Endothelial cell of umbilical vein (primary cell): ENCODE measurements around the gene ETV3.

Experiments used
- CTCF ChIP-seq, 2 donors: IDR thresholded peaks; 1 replicate in 1 of 2; 2 replicates in 1 of 2; pipeline ENCODE4 v1.5.1; 2011; ENCODE audit warnings: low read length in 2 of 2, mild to moderate bottlenecking in 2 of 2, moderate library complexity in 2 of 2, control low read depth in 1 of 2, inconsistent platforms in 1 of 2, low read depth in 1 of 2; ENCODE audit not compliant: insufficient read depth in 1 of 2; ENCODE audit errors: extremely low read depth in 1 of 2
- EZH2 ChIP-seq: IDR thresholded peaks from 2 replicates; pipeline ENCODE4 v1.6.1; 2012; ENCODE audit warnings: borderline replicate concordance, low read depth, mild to moderate bottlenecking, moderate library complexity, low read length, inconsistent platforms; ENCODE audit not compliant: severe bottlenecking
- FOS ChIP-seq: IDR thresholded peaks from 2 replicates; pipeline ENCODE4 v1.6.1; 2011; ENCODE audit warnings: mild to moderate bottlenecking, low read length, moderate library complexity, borderline replicate concordance; ENCODE audit not compliant: insufficient read depth
- GATA2 ChIP-seq: IDR thresholded peaks from 2 replicates; pipeline ENCODE4 v1.7.0; 2011; ENCODE audit warnings: low read depth, mild to moderate bottlenecking, moderate library complexity, mixed read lengths, low read length; ENCODE audit not compliant: insufficient read length, insufficient read depth
- MAX ChIP-seq: IDR thresholded peaks from 2 replicates; pipeline ENCODE4 v1.6.1; 2011; ENCODE audit not compliant: insufficient read depth, insufficient read length
- MYC ChIP-seq: IDR thresholded peaks from one replicate; pipeline ENCODE4 v1.6.1; 2011; ENCODE audit warnings: mild to moderate bottlenecking, low read depth, low read length
- POLR2A ChIP-seq: IDR thresholded peaks from 2 replicates; pipeline ENCODE4 v1.6.1; 2012; ENCODE audit warnings: low read depth, mild to moderate bottlenecking, control low read depth, low read length
- POLR2AphosphoS5 ChIP-seq: IDR thresholded peaks from 2 replicates; pipeline ENCODE4 v1.6.1; 2012; ENCODE audit warnings: low read depth, mild to moderate bottlenecking, control low read depth, low read length, moderate library complexity; ENCODE audit not compliant: insufficient read depth

DNA sequence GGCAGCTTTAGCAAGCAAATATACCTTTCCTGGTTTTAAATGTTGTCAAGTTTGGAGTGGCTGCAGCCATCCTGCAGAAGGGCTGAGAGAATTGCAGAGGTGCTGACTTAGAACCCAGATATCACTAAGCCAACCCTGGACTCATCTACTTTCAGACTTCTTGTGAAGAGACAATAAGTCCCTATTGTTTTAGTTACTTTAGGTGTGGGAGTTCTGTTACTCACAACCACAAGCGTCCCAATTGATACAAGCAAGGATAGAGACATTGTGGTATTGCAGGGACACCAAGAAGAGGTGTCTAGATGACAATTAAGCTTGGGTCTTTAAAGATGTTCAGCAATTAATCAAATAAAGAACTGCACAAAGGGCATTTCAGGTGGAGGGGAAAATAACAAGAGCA is 8.8 kb upstream of the ETV3 start:
- no peak for TF ChIP-seq EZH2
- TF ChIP-seq CTCF (IDR thresholded peaks at IDR 0.05; ENCODE audit: extremely low read depth in 1 of 2, insufficient read depth in 1 of 2, low read depth in 1 of 2, low read length in 2 of 2) = no peak
- no peak for TF ChIP-seq MAX
- no peak for TF ChIP-seq POLR2A
- no peak for TF ChIP-seq MYC
- no peak for TF ChIP-seq POLR2AphosphoS5
- no peak for TF ChIP-seq FOS
- TF ChIP-seq GATA2 = no peak
